Measurements from ENCODE around the gene THOC7. TPM values are rescaled to one million over a fixed set of nuclear protein-coding genes. Genes with fewer than 3 reads are reported as not detected.

THOC7 gene
- total RNA-seq, 4 donors from 2014 or later = 61.4 to 84.4 (median 81.1) TPM

DNA sequence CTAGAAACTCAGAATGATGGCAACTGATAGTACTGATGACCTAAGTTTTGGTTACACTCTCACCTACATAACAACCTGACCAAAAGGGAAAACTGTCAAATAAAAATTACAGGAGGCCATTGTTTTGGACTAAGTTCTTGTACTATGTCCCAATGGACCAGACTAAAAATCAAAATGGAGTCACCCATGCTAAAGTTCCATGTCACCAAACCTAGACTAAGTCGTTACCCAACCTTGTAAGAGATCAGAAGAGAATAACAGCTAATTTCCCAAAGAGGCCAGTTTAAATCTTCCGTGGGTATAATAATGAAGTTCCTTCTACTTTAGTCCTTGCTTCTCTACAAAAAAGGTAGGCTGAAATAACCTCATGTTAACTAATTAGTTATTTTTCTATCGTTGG, 12.3 kb downstream of the THOC7 start:
- no peak overlapping the region for H3K4me3 ChIP-seq
- no peaks in the 10 kb centered on the region for H3K9me3 ChIP-seq
- no peaks in the 10 kb centered on the region for H3K27me3 ChIP-seq
- no peak overlapping the region for H3K27ac ChIP-seq
- no peaks in the 10 kb centered on the region for H3K36me3 ChIP-seq
- H3K4me1 ChIP-seq = peaks cover 0 to 8% (median 0%) of the 10 kb centered on the region in 3 donors
- 92 to 100% methylated on average over 3 of the region's 3 CpGs for WGBS, 2 donors (ENCODE audit: low coverage in 1 of 2)
- no peak for TF ChIP-seq POLR2AphosphoS5 (IDR thresholded peaks at IDR 0.05)
- TF ChIP-seq POLR2A (IDR thresholded peaks at IDR 0.05) = no peak
- no peak for TF ChIP-seq EP300 (IDR thresholded peaks at IDR 0.05)
- TF ChIP-seq, protein P1, sequence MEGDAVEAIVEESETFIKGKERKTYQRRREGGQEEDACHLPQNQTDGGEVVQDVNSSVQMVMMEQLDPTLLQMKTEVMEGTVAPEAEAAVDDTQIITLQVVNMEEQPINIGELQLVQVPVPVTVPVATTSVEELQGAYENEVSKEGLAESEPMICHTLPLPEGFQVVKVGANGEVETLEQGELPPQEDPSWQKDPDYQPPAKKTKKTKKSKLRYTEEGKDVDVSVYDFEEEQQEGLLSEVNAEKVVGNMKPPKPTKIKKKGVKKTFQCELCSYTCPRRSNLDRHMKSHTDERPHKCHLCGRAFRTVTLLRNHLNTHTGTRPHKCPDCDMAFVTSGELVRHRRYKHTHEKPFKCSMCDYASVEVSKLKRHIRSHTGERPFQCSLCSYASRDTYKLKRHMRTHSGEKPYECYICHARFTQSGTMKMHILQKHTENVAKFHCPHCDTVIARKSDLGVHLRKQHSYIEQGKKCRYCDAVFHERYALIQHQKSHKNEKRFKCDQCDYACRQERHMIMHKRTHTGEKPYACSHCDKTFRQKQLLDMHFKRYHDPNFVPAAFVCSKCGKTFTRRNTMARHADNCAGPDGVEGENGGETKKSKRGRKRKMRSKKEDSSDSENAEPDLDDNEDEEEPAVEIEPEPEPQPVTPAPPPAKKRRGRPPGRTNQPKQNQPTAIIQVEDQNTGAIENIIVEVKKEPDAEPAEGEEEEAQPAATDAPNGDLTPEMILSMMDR (IDR thresholded peaks at IDR 0.05) = no peak
- no peak for ATAC-seq

DNA sequence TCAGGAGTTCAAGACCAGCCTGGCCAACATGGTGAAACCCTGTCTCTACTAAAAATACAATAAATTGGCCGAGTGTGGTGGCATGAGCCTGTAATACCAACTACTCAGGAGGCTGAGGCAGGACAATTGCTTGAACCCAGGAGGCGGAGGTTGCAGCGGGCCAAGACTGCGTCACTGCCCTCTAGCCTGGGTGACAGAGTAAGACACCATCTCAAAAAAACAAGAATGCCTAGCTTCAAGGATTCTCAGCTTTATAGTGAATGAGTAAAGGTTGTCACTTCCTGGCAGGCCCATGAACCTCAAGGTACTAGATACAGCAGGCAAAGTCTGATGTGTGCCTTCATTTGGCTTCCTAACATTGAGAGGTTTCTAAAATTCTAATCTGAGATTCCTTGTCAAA, 14.4 kb downstream of the THOC7 start:
- TF ChIP-seq, protein P1 (IDR thresholded peaks at IDR 0.05) = no peak
- no peak for TF ChIP-seq EP300 (IDR thresholded peaks at IDR 0.05)
- TF ChIP-seq POLR2A (IDR thresholded peaks at IDR 0.05) = no peak
- TF ChIP-seq POLR2AphosphoS5 (IDR thresholded peaks at IDR 0.05) = no peak
- ATAC-seq = no peak
- no peaks in the 10 kb centered on the region for H3K27me3 ChIP-seq
- H3K27ac ChIP-seq = no peak overlapping the region
- H3K4me3 ChIP-seq = no peak overlapping the region
- H3K9me3 ChIP-seq = no peaks in the 10 kb centered on the region
- no peaks in the 10 kb centered on the region for H3K4me1 ChIP-seq
- H3K36me3 ChIP-seq = no peaks in the 10 kb centered on the region
- 92 to 95% methylated on average over 2 to 4 of the region's 4 CpGs for WGBS, 2 donors (ENCODE audit: low coverage in 1 of 2)

DNA sequence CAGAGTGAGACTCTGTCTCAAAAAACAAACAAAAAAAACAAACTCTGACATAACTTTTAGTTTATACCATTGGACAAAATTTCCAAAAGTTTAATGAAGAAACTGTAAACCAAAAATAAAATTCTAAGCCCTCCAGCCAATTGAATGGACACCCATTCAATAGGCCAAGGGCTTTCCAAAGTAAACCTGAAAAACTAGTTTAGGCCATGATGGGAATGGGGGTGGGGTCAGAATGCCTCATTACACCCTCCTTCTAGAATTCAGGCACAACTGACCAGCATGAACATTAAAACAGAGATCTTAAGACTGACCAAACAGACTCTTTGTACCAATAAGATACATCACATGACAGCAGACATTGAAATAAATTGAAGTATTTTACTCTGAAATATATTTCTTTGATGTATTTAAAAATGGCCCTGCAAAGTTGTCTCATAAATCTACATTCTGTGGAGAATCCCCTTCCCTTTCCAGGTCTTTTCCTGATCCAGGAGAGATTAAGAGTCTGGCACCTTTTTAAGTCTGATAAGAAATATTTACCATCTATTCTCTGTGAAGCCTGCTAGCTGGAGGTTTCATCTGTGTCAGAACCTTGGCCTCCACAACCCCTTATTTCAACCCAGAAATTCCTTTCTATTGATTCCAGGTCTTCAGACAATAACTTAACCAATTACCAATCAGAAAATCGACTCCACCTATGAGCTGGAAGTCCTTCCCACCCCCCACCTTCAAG, 15.7 kb downstream of the THOC7 start:
- Histone ChIP-seq H3K27ac (no peak overlapping the region), H3K4me1 (no peaks in the 10 kb centered on the region), H3K4me3 (no peak overlapping the region), H3K9me3 (no peaks in the 10 kb centered on the region), H3K36me3 (no peaks in the 10 kb centered on the region), H3K27me3 (no peaks in the 10 kb centered on the region)
- no peak for ATAC-seq
- TF ChIP-seq POLR2AphosphoS5 (IDR thresholded peaks at IDR 0.05) = no peak
- no peak for TF ChIP-seq EP300 (IDR thresholded peaks at IDR 0.05)
- no peak for TF ChIP-seq POLR2A (IDR thresholded peaks at IDR 0.05)
- TF ChIP-seq, protein P1 (IDR thresholded peaks at IDR 0.05) = no peak
- WGBS, 2 donors (ENCODE audit: low coverage in 1 of 2) = 50 to 76% methylated on average over 1 of the region's 1 CpG

DNA sequence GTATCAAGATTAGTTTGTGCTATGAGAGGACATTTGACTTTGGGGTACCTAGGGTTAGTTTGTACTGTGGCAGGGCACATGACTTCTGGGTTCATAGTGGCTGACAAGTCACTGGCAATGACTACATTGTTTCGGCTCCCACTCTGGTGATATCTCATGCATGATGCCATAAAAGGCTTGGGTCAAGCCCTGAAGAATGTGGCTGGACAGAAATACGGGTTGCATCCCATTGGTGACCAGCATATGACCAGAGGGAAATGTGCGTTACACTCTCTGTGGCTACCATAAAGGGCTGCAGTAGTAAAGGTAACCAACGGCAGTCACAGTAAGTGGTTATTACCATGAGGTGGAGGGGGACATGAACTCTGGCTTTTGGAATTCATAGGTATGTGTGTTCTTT, 18.4 kb downstream of the THOC7 start:
- Histone ChIP-seq H3K36me3 (no peaks in the 10 kb centered on the region), H3K27ac (no peak overlapping the region), H3K4me3 (no peak overlapping the region), H3K4me1 (no peaks in the 10 kb centered on the region), H3K27me3 (no peaks in the 10 kb centered on the region), H3K9me3 (no peaks in the 10 kb centered on the region)
- TF ChIP-seq EP300 (IDR thresholded peaks at IDR 0.05) = no peak
- no peak for TF ChIP-seq POLR2AphosphoS5 (IDR thresholded peaks at IDR 0.05)
- TF ChIP-seq POLR2A (IDR thresholded peaks at IDR 0.05) = no peak
- TF ChIP-seq, protein P1 (IDR thresholded peaks at IDR 0.05) = no peak
- no peak for ATAC-seq
- WGBS, 2 donors (ENCODE audit: low coverage in 1 of 2) = 100% methylated on average over 1 of the region's 4 CpGs; no CpG with 5 or more reads in 1 of the 2 donors

DNA sequence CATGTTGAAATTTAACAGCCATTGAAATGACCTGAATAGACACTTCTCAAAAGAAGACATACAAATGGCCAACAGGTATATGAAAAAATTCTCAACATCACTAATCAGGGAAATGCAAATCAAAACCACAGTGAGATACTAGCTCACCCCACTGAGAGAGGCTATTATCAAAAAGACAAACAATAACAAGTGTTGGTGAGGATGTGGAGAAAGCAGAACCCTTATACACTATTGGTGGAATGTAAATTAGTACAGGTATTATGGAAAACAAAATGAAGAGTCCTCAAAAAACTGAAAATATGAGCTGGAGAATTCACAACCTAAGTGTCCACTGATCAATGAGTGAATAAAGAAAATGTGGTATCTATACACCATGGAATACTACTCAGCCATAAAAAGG, 21.5 kb downstream of the THOC7 start:
- no peaks in the 10 kb centered on the region for H3K4me1 ChIP-seq
- H3K36me3 ChIP-seq = no peaks in the 10 kb centered on the region
- H3K27ac ChIP-seq = no peak overlapping the region
- ATAC-seq = no peak
- H3K27me3 ChIP-seq = no peaks in the 10 kb centered on the region
- no peaks in the 10 kb centered on the region for H3K9me3 ChIP-seq
- TF ChIP-seq POLR2AphosphoS5 (IDR thresholded peaks at IDR 0.05) = no peak
- TF ChIP-seq EP300 (IDR thresholded peaks at IDR 0.05) = no peak
- TF ChIP-seq, protein P1 (IDR thresholded peaks at IDR 0.05) = no peak
- no peak for TF ChIP-seq POLR2A (IDR thresholded peaks at IDR 0.05)
- no peak overlapping the region for H3K4me3 ChIP-seq

All from gastroesophageal sphincter (tissue), 4 donors.